Sigmoid colon (tissue), 7 donors: ENCODE results near the gene KRTAP3-2. TPM values are rescaled to one million over a fixed set of nuclear protein-coding genes. Genes with fewer than 3 reads are reported as not detected.

ENCODE experiments used
- DNase-seq: peaks from one replicate; pipeline ENCODE4 v3.0.0-alpha.2; 2019
- H3K27ac ChIP-seq, 4 donors: fragments of 200-600 bp; sonication (generic); one replicate each; pipeline ENCODE4 v1.5.1; 2016 to 2019; ENCODE audit warnings: mild to moderate bottlenecking in 1 of 4
- H3K27me3 ChIP-seq, 3 donors: fragments of 200-600 bp; sonication (generic); one replicate each; pipeline ENCODE4 v1.5.1; 2019; ENCODE audit warnings: mild to moderate bottlenecking in 1 of 3
- H3K36me3 ChIP-seq, 4 donors: fragments of 200-600 bp; sonication (generic); one replicate each; pipeline ENCODE4 v1.5.1; 2016 to 2019
- H3K4me1 ChIP-seq, 4 donors: fragments of 200-600 bp; sonication (generic); one replicate each; pipeline ENCODE4 v1.5.1; 2017 to 2019
- H3K4me3 ChIP-seq, 4 donors: fragments of 200-600 bp; sonication (generic); one replicate each; pipeline ENCODE4 v1.5.1; 2017 to 2019; ENCODE audit warnings: mild to moderate bottlenecking in 2 of 4, moderate library complexity in 1 of 4
- H3K9me3 ChIP-seq, 4 donors: fragments of 200-600 bp in 3 of 4; sonication (generic) in 3 of 4; one replicate each; pipeline versions ENCODE4 v1.5.1 to v1.6.1; 2013 to 2019
- CTCF ChIP-seq, 4 experiments: fragments of 450-650 bp in 3 of 4; fragments of 200-600 bp in 1 of 4; IDR thresholded peaks; one replicate each; pipeline ENCODE4 v1.5.1; 2016 to 2019; ENCODE audit warnings: antibody characterized with exemption in 4 of 4, mild to moderate bottlenecking in 3 of 4, moderate library complexity in 2 of 4
- EP300 ChIP-seq, 4 donors: sonication (generic); formaldehyde crosslinking; IDR thresholded peaks; one replicate each; pipeline ENCODE4 v1.6.1; 2017; ENCODE audit warnings: antibody characterized with exemption in 4 of 4
- POLR2A ChIP-seq, 2 donors: fragments of 450-650 bp; IDR thresholded peaks; one replicate each; pipeline ENCODE4 v1.6.1; 2016; ENCODE audit warnings: antibody characterized with exemption in 2 of 2, mild to moderate bottlenecking in 2 of 2, moderate library complexity in 2 of 2
- POLR2AphosphoS5 ChIP-seq, 4 donors: sonication (generic); formaldehyde crosslinking; IDR thresholded peaks; one replicate each; pipeline ENCODE4 v1.6.1; 2017; ENCODE audit warnings: antibody characterized with exemption in 4 of 4
- WGBS, 2 donors: extraction: QIAGEN DNeasy Blood & Tissue Kit; methylation state at CpG; one replicate each; pipeline ENCODE4 v1.1.7; 2013; 5-methylcytosine and 5-hydroxymethylcytosine counted together
- intact Hi-C: fragments of 100-400 bp; cut with DNase I; formaldehyde crosslinking; loops from one replicate; pipeline ENCODE4 v1.15.1; 2023
- polyA plus RNA-seq, 3 donors: library from polyadenylated mRNA; stranded (reverse); fragments of 200-250 nt; gene quantifications; one replicate each; pipeline ENCODE4 v1.2.3, GENCODE V29; 2013
- total RNA-seq, 4 donors: library from RNA; depleted of rRNA; stranded (reverse); fragments of >200 nt; gene quantifications; one replicate each; pipeline ENCODE4 v1.1.0, GENCODE V29; 2016
- donor health status: healthy with polysubstance abuse.
- donor health status: Bipolar disorder and iron deficiency.
- donor health status: healthy.

KRTAP3-2 gene
- total and polyA plus RNA-seq, 7 donors = not detected

- DNase-seq = no peak
- H3K27ac ChIP-seq = no peak within 1 kb of the TSS
- no peaks in the 10 kb centered on the region for H3K27me3 ChIP-seq
- H3K4me1 ChIP-seq = no peaks in the 10 kb centered on the region
- intact Hi-C loops = no loop called here
- 65 to 73% methylated on average over 1 of the region's 1 CpG for WGBS, 2 donors
- H3K36me3 ChIP-seq = no peaks in the 10 kb centered on the region
- H3K4me3 ChIP-seq = no peak within 1 kb of the TSS
- H3K9me3 ChIP-seq = no peaks in the 10 kb centered on the region
- TF ChIP-seq POLR2A (IDR thresholded peaks at IDR 0.05) (no peak), POLR2AphosphoS5 (IDR thresholded peaks at IDR 0.05) (no peak), EP300 (IDR thresholded peaks at IDR 0.05) (no peak), CTCF (IDR thresholded peaks at IDR 0.05) (no peak)
These were observed 32.9 kb downstream of the KRTAP3-2 start, which contains the start of gene KRT39 for GRCh38 chr17:40966848-40967247. KRT39 (minus strand) TSS chr17:40966948; CDS start chr17:40966856, 92 bp downstream.

- Histone ChIP-seq H3K36me3 (no peaks in the 10 kb centered on the region), H3K9me3 (no peaks in the 10 kb centered on the region), H3K4me3 (no peak overlapping the region), H3K27ac (no peak overlapping the region), H3K27me3 (peaks cover 0 to 7% (median 0%) of the 10 kb centered on the region in 3 donors), H3K4me1 (no peaks in the 10 kb centered on the region)
- intact Hi-C loops = no loop called here
- 37 to 56% methylated on average over 1 of the region's 1 CpG for WGBS, 2 donors
- DNase-seq = no peak
- TF ChIP-seq POLR2AphosphoS5 (IDR thresholded peaks at IDR 0.05) (no peak), CTCF (IDR thresholded peaks at IDR 0.05) (peak in 1 of 4 experiments; percentile 35), EP300 (IDR thresholded peaks at IDR 0.05) (no peak)
These were observed 35.9 kb downstream of the KRTAP3-2 start for GRCh38 chr17:40963838-40964237.

GRCh38 chr17:40962059-40962561 is 37.6 kb downstream of the KRTAP3-2 start:
- intact Hi-C loops = no loop called here
- TF ChIP-seq EP300 (IDR thresholded peaks at IDR 0.05) (no peak), POLR2AphosphoS5 (IDR thresholded peaks at IDR 0.05) (no peak), POLR2A (IDR thresholded peaks at IDR 0.05) (no peak), CTCF (IDR thresholded peaks at IDR 0.05) (no peak)
- Histone ChIP-seq H3K27ac (no peak overlapping the region), H3K27me3 (peaks cover 0 to 7% (median 0%) of the 10 kb centered on the region in 3 donors), H3K4me3 (no peak overlapping the region), H3K4me1 (no peaks in the 10 kb centered on the region), H3K9me3 (no peaks in the 10 kb centered on the region), H3K36me3 (no peaks in the 10 kb centered on the region)
- WGBS, 2 donors = 77 to 86% methylated on average over 4 of the region's 4 CpGs
- DNase-seq = no peak

- peaks cover 0 to 7% (median 0%) of the 10 kb centered on the region in 3 donors for H3K27me3 ChIP-seq
- no peaks in the 10 kb centered on the region for H3K4me1 ChIP-seq
- no peak overlapping the region for H3K4me3 ChIP-seq
- TF ChIP-seq EP300 (IDR thresholded peaks at IDR 0.05) = no peak
- H3K27ac ChIP-seq = no peak overlapping the region
- 36 to 77% methylated on average over 1 of the region's 1 CpG for WGBS, 2 donors
- intact Hi-C loops = no loop called here
- no peaks in the 10 kb centered on the region for H3K36me3 ChIP-seq
- no peaks in the 10 kb centered on the region for H3K9me3 ChIP-seq
- no peak for DNase-seq
These were observed 38.1 kb downstream of the KRTAP3-2 start for GRCh38 chr17:40961591-40961990.

GRCh38 chr17:40960144-40960543 is 39.6 kb downstream of the KRTAP3-2 start:
- H3K4me1 ChIP-seq = no peaks in the 10 kb centered on the region
- intact Hi-C loops = no loop called here
- H3K4me3 ChIP-seq = no peak overlapping the region
- no peaks in the 10 kb centered on the region for H3K9me3 ChIP-seq
- WGBS, 2 donors = 80 to 87% methylated on average over 10 of the region's 10 CpGs
- H3K36me3 ChIP-seq = no peaks in the 10 kb centered on the region
- peaks cover 0 to 7% (median 0%) of the 10 kb centered on the region in 3 donors for H3K27me3 ChIP-seq
- DNase-seq = no peak
- H3K27ac ChIP-seq = no peak overlapping the region
- no peak for TF ChIP-seq POLR2A (IDR thresholded peaks at IDR 0.05)
